T-cell (primary cell): ENCODE data around the gene GATA2. TPM values are rescaled to one million over a fixed set of nuclear protein-coding genes. Genes with fewer than 3 reads are reported as not detected.

Experiments
- ATAC-seq, 4 experiments: fragments of 200-7000 bp in 3 of 4; fragments of 150-1000 bp in 1 of 4; cut with Tn5 transposase; replicated peaks in 1 of 4; 1 replicate in 3 of 4; 2 replicates in 1 of 4; pipeline ENCODE4 v1.10.0; 2021; ENCODE audit warnings: moderate library complexity in 3 of 4, mild to moderate bottlenecking in 2 of 4, moderate number of reproducible peaks in 1 of 4
- CTCF ChIA-PET, 2 donors: fragments of 300-600 bp; sonication (Branson Sonifier 250); formaldehyde crosslinking; loops; one replicate each; lab custom pipeline; 2022; ENCODE audit warnings: antibody characterized with exemption in 2 of 2; lab: Charles Lee
- POLR2A ChIA-PET, 2 donors: fragments of 300-600 bp; sonication (Branson Sonifier 250); formaldehyde crosslinking; loops; one replicate each; lab custom pipeline; 2022; ENCODE audit warnings: antibody characterized with exemption in 2 of 2; lab: Charles Lee
- DNase-seq, 35 experiments: peaks; one replicate each; pipeline versions ENCODE4 v3.0.0 to v3.0.0-alpha.2; 2013 to 2023
- H3K27ac ChIP-seq: one replicate; pipeline ENCODE4 v1.5.1; 2013; ENCODE audit warnings: low read length
- H3K27me3 ChIP-seq, 2 experiments: replicated peaks in 1 of 2; 1 replicate in 1 of 2; 2 replicates in 1 of 2; pipeline versions ENCODE4 v1.6.1 to v1.7.0; 2013; ENCODE audit warnings: low read length in 1 of 2, mixed read lengths in 1 of 2; ENCODE audit not compliant: control insufficient read depth in 2 of 2, insufficient read depth in 2 of 2; ENCODE audit errors: extremely low read depth in 1 of 2
- H3K36me3 ChIP-seq, 2 donors: 1 replicate in 1 of 2; 2 replicates in 1 of 2; pipeline versions ENCODE4 v1.6.1 to v1.7.0; 2013; ENCODE audit warnings: low read length in 1 of 2; ENCODE audit not compliant: control insufficient read depth in 2 of 2, insufficient read depth in 1 of 2; ENCODE audit errors: extremely low read depth in 1 of 2
- H3K4me1 ChIP-seq, 2 experiments: 1 replicate in 1 of 2; 2 replicates in 1 of 2; pipeline versions ENCODE4 v1.6.1 to v1.7.0; 2013; ENCODE audit warnings: low read length in 2 of 2, mixed read lengths in 1 of 2; ENCODE audit not compliant: insufficient read depth in 2 of 2, control insufficient read depth in 1 of 2; ENCODE audit errors: extremely low read depth in 1 of 2
- H3K4me3 ChIP-seq, 2 donors: 1 replicate in 1 of 2; 2 replicates in 1 of 2; pipeline versions ENCODE4 v1.5.1 to v1.7.0; 2013; ENCODE audit warnings: mild to moderate bottlenecking in 2 of 2, low read length in 1 of 2, moderate library complexity in 1 of 2; ENCODE audit not compliant: control insufficient read depth in 1 of 2; ENCODE audit errors: extremely low read depth in 1 of 2
- H3K9me3 ChIP-seq: 2 replicates; pipeline ENCODE4 v1.7.0; 2013
- H3K27ac Mint-ChIP-seq, 2 donors: one replicate each; pipeline ENCODE4 v1.8.0; 2020 to 2021; ENCODE audit warnings: mild to moderate bottlenecking in 2 of 2, mixed read lengths in 2 of 2
- H3K27me3 Mint-ChIP-seq, 2 donors: one replicate each; pipeline ENCODE4 v1.8.0; 2021 to 2022; ENCODE audit warnings: mixed read lengths in 2 of 2
- H3K36me3 Mint-ChIP-seq: one replicate; pipeline ENCODE4 v1.8.0; 2021; ENCODE audit warnings: mixed read lengths
- H3K4me1 Mint-ChIP-seq, 3 donors: one replicate each; pipeline ENCODE4 v1.8.0; 2020 to 2022; ENCODE audit warnings: mixed read lengths in 3 of 3, mild to moderate bottlenecking in 1 of 3
- H3K4me3 Mint-ChIP-seq, 3 donors: one replicate each; pipeline ENCODE4 v1.8.0; 2020 to 2022; ENCODE audit warnings: mild to moderate bottlenecking in 3 of 3, mixed read lengths in 3 of 3, moderate library complexity in 3 of 3
- H3K9me3 Mint-ChIP-seq, 3 donors: one replicate each; pipeline ENCODE4 v1.8.0; 2020 to 2022; ENCODE audit warnings: mixed read lengths in 3 of 3
- WGBS: methylation state at CpG from one replicate; pipeline ENCODE4 v1.1.5; 2013; ENCODE audit warnings: missing lambda C conversion rate; ENCODE audit not compliant: insufficient coverage; 5-methylcytosine and 5-hydroxymethylcytosine counted together
- total RNA-seq, 35 experiments: library from RNA in 6 of 35; stranded (reverse) in 6 of 35; fragments of 120-200 nt in 1 of 35; gene quantifications; one replicate each; pipeline versions ENCODE4 v1.2.1 to v1.2.4 and lab custom pipeline; 2013 to 2026

The GATA2 gene
- total RNA-seq, 5 donors from 2014 or later (not counting 1 experiment from before 2014, with no cell fraction given): 0.98 to 4.6 (median 3.5) TPM

DNA sequence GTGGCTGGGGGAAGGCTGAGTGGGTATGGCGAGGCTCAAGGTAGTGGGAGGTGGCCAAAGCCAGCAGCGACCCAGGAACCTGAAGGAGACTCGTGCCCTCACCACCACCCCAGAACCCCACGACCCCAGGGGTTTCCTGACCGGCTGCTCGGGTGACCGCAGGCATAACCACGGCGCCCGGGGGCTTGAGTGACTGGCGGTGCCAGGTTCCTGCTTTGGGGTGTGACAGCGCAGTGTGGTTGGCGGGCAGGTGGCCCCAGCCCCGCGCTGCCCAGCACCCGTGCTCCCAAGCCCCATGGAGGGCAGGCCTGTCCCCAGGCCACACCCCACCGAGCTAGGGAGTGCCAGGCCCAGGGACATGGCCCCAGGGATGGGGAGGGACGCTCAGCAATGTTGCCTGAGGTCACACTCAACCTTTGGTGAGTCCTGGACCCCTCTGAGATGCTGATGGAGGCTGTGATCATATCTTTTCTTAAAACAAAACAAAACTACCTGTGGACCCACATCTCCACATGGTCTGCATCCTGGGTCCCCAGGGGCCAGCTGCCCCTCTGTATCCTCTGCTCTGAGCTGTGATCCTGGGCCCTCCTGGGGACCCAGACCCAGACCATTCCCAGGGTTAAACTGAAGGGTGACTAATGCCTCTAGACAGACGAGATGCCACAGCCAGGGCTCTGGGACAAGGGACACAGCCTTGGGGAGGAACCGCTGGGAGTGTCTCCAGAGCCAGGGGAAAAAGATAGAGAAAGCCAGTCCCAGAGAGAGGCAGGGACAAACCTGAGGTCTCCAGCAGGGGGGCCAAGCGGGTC lies 39.3 kb downstream of the GATA2 start:
- Histone ChIP-seq H3K36me3 (no peaks in the 10 kb centered on the region), H3K9me3 (no peaks in the 10 kb centered on the region), H3K27me3 (peaks cover 0 to 67% of the 10 kb centered on the region in 2 experiments), H3K27ac (no peak overlapping the region), H3K4me1 (peaks cover 0 to 7% of the 10 kb centered on the region in 2 experiments), H3K4me3 (no peak overlapping the region)
- no peaks in the 10 kb centered on the region for H3K36me3 Mint-ChIP-seq
- POLR2A ChIA-PET: no interaction called here
- H3K27me3 Mint-ChIP-seq: peaks cover 19 to 48% of the 10 kb centered on the region in 2 donors
- H3K9me3 Mint-ChIP-seq: peaks cover 2 to 7% (median 5%) of the 10 kb centered on the region in 3 donors
- CTCF ChIA-PET: no interaction called here
- no peak overlapping the region for H3K27ac Mint-ChIP-seq
- DNase-seq (no peak), ATAC-seq (peak in 1 of 4 experiments; percentile 26)
- H3K4me3 Mint-ChIP-seq: no peak overlapping the region
- 18% methylated on average over 17 of the region's 21 CpGs for WGBS
- H3K4me1 Mint-ChIP-seq: peaks cover 9 to 14% (median 10%) of the 10 kb centered on the region in 3 donors

DNA sequence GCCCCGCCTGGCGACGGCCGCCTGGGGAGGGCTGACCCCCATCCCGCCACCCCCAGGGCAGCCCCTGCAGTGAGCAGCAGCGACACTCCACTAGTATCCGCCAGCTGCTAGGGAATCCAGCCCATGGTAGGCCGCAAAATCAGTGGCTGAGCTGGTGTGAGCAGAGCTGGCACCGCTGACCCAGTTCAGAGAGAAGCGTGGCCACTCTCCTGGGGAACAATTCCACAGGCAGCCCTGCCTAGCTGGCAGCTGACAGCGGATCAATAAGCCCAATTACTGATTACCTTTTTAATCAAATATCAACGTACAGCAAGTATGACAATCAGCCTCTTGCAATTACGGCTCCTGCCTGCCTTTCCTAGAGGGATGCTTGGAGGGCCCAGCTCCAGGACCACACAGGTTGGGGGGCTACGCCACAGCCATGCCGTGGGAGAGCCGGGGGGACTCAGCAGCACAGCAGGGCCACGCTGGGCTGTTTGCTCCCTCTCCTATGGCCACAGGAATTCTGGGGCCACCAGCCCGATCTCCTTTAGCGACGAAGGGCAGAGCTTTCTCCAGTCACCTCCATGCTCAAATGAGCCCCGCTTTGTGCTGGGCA lies 40.2 kb downstream of the GATA2 start:
- H3K4me3 Mint-ChIP-seq: no peak overlapping the region
- WGBS: 88% methylated on average over 19 of the region's 21 CpGs

DNA sequence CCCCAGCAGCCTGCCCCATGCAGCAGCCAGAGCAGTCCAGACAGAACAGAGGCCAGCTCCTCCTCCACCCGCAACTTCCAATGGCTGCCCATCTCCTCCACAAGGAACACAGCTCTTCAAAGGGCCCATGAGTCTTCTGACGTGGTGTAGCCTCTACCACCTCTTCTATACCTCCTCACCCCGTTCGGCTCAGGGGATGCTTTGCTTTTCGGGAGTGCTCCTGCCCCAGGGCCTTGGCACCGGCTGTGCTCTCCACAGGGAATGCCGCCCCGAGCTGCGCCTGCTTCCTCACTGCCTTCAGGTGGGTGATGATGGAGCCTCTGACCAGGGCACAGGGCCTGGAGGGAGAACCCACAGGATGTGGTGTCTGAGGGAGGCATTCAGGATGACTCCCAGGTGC lies 40.9 kb downstream of the GATA2 start:
- Mint-ChIP-seq H3K36me3 (peaks cover 6% of the 10 kb centered on the region), H3K27ac (no peak overlapping the region), H3K27me3 (peaks cover 19 to 41% of the 10 kb centered on the region in 2 donors), H3K4me1 (peaks cover 23 to 29% (median 25%) of the 10 kb centered on the region in 3 donors), H3K4me3 (no peak overlapping the region), H3K9me3 (peaks cover 10 to 13% (median 10%) of the 10 kb centered on the region in 3 donors)
- CTCF ChIA-PET: interaction anchor here in 1 of 2 donors (0.6 kb wide), 1 partner anchor 273 kb away, joined by 3 read pairs; no protein-coding TSS in a partner anchor
- H3K27me3 ChIP-seq: peaks cover 0 to 58% of the 10 kb centered on the region in 2 experiments
- peaks cover 0 to 23% of the 10 kb centered on the region in 2 experiments for H3K4me1 ChIP-seq
- no peaks in the 10 kb centered on the region for H3K9me3 ChIP-seq
- ATAC-seq (no peak), DNase-seq (no peak)
- H3K4me3 ChIP-seq: no peak overlapping the region
- no peak overlapping the region for H3K27ac ChIP-seq
- POLR2A ChIA-PET: no interaction called here
- H3K36me3 ChIP-seq: no peaks in the 10 kb centered on the region
- 92% methylated on average over 6 of the region's 9 CpGs for WGBS

More for the DNA sequence above, 40.2 kb downstream of the GATA2 start:
- H3K4me3 ChIP-seq: no peak overlapping the region
- H3K9me3 Mint-ChIP-seq: peaks cover 6 to 10% (median 7%) of the 10 kb centered on the region in 3 donors
- peaks cover 19 to 45% of the 10 kb centered on the region in 2 donors for H3K27me3 Mint-ChIP-seq
- H3K4me1 ChIP-seq: peaks cover 0 to 17% of the 10 kb centered on the region in 2 experiments
- ChIA-PET POLR2A (no interaction called here), CTCF (no interaction called here)
- H3K27me3 ChIP-seq: peaks cover 0 to 63% of the 10 kb centered on the region in 2 experiments
- H3K4me1 Mint-ChIP-seq: peaks cover 17 to 22% (median 18%) of the 10 kb centered on the region in 3 donors
- H3K36me3 ChIP-seq: no peaks in the 10 kb centered on the region
- DNase-seq: no peak
- H3K36me3 Mint-ChIP-seq: peaks cover 3% of the 10 kb centered on the region
- no peak overlapping the region for H3K27ac Mint-ChIP-seq
- no peak overlapping the region for H3K27ac ChIP-seq
- no peaks in the 10 kb centered on the region for H3K9me3 ChIP-seq
- ATAC-seq: no peak

DNA sequence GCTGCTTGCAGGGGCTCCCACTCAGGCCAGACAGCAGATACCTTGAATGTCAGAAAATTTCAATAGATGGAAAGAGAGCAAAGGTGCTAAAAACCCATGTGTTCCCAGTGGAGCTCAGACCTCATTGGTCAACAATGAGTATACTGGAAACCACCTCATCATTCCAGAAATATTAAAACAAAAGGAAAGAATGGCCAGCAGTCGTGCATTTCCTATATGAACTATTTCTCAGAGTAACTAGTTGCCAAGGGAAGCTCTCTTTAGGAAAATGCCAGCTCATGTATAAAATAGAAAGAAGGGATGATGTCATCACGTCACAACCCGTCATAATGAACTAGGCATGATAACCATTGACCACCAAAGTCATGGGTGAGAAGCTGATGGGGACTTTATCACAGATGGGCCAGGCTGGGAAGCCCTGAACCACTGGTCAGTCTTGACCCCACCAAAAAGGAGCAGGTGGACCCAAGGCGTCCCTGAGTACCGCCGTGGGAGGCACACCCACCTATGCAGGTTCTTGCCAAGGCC lies 43.8 kb downstream of the GATA2 start:
- H3K36me3 ChIP-seq: no peaks in the 10 kb centered on the region
- Mint-ChIP-seq H3K4me3 (peak overlapping the region in 1 of 3 donors; percentile 64), H3K4me1 (peaks cover 27 to 32% (median 28%) of the 10 kb centered on the region in 3 donors), H3K9me3 (peaks cover 14 to 24% (median 16%) of the 10 kb centered on the region in 3 donors), H3K27ac (peak overlapping the region; percentile 69 to 94), H3K27me3 (peaks cover 3 to 19% of the 10 kb centered on the region in 2 donors), H3K36me3 (peaks cover 6% of the 10 kb centered on the region)
- H3K27ac ChIP-seq: peak overlapping the region; percentile 29
- H3K4me1 ChIP-seq: peaks cover 0 to 24% of the 10 kb centered on the region in 2 experiments
- ChIA-PET CTCF (interaction anchor here in 1 of 2 donors (1.0 kb wide), 1 partner anchor 396 kb away, joined by 3 read pairs; no protein-coding TSS in a partner anchor), POLR2A (no interaction called here)
- no peak for ATAC-seq
- peaks cover 0 to 38% of the 10 kb centered on the region in 2 experiments for H3K27me3 ChIP-seq
- no peak overlapping the region for H3K4me3 ChIP-seq
- no peaks in the 10 kb centered on the region for H3K9me3 ChIP-seq
- WGBS: 97% methylated on average over 3 of the region's 6 CpGs
- no peak for DNase-seq

DNA sequence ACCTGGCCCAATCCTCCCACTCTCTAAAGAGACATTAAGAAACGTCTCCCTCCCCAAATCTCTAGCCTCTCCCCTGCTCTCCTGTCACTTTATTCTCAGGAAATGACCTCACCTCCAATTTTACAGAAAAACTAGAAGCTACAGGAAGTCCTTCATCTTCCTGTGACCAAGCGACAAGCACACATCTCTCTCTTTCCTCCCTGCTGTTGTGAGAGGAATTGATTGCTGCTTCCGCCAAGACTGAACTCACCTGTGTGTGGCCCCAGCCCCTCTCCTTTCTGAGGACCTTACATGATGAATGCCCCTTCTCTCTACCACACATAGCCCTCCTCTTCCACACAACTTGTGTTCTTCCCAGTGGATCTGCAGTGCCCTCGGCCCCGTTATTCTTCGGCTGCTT lies 44.5 kb downstream of the GATA2 start:
- no peaks in the 10 kb centered on the region for H3K9me3 ChIP-seq
- ChIA-PET CTCF (interaction anchor here (0.5 to 1.0 kb wide), 2 partner anchors 160 to 397 kb away, joined by 3 to 4 read pairs; no protein-coding TSS in a partner anchor), POLR2A (no interaction called here)
- peaks cover 0 to 31% of the 10 kb centered on the region in 2 experiments for H3K27me3 ChIP-seq
- peak overlapping the region; percentile 29 for H3K27ac ChIP-seq
- peak overlapping the region in 2 of 3 donors; percentile 34 to 64 for H3K4me3 Mint-ChIP-seq
- H3K9me3 Mint-ChIP-seq: peaks cover 14 to 24% (median 16%) of the 10 kb centered on the region in 3 donors
- WGBS: 51% methylated on average over 5 of the region's 6 CpGs
- peak overlapping the region in 1 of 2 donors; percentile 11 for H3K4me3 ChIP-seq
- peak; percentile 67 to 91 (median 82) for ATAC-seq
- DNase-seq: peak in 20 of 35 experiments; percentile 4 to 52 (median 21)
- H3K27me3 Mint-ChIP-seq: peaks cover 3 to 15% of the 10 kb centered on the region in 2 donors
- no peaks in the 10 kb centered on the region for H3K36me3 ChIP-seq
- peak overlapping the region; percentile 69 to 94 for H3K27ac Mint-ChIP-seq
- peaks cover 6% of the 10 kb centered on the region for H3K36me3 Mint-ChIP-seq
- peaks cover 0 to 20% of the 10 kb centered on the region in 2 experiments for H3K4me1 ChIP-seq
- H3K4me1 Mint-ChIP-seq: peaks cover 27 to 32% (median 28%) of the 10 kb centered on the region in 3 donors

DNA sequence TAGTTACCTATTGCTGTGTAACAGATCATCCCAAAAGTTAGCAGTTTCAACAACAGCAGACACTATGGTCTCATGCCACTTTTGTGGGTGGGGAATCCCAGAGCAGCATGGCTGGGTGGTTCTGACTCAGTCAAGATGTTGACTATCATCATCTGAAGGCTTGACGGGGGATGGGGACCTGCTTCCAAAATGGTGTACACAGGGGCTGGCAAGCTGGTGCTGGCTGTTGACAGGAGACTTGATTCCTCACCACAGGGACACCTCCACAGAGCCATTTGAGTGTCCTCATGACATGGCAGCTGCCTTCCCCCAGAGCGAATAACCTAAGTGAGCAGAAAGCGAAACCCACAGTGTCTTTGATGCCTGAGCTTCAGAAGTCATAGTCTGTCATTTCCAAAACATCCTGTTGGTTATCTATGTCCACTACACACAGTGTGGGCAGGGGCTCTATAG lies 45.4 kb downstream of the GATA2 start:
- H3K36me3 ChIP-seq: no peaks in the 10 kb centered on the region
- peaks cover 26 to 32% (median 27%) of the 10 kb centered on the region in 3 donors for H3K4me1 Mint-ChIP-seq
- ChIA-PET CTCF (no interaction called here), POLR2A (no interaction called here)
- H3K9me3 Mint-ChIP-seq: peaks cover 14 to 24% (median 16%) of the 10 kb centered on the region in 3 donors
- H3K9me3 ChIP-seq: no peaks in the 10 kb centered on the region
- no peak overlapping the region for H3K27ac ChIP-seq
- H3K27ac Mint-ChIP-seq: peak overlapping the region in 1 of 2 donors; percentile 83
- peak in 1 of 4 experiments; percentile 13 for ATAC-seq
- H3K4me3 ChIP-seq: no peak overlapping the region
- peaks cover 3 to 11% of the 10 kb centered on the region in 2 donors for H3K27me3 Mint-ChIP-seq
- peaks cover 6% of the 10 kb centered on the region for H3K36me3 Mint-ChIP-seq
- H3K4me1 ChIP-seq: peaks cover 0 to 19% of the 10 kb centered on the region in 2 experiments
- H3K27me3 ChIP-seq: peaks cover 0 to 22% of the 10 kb centered on the region in 2 experiments
- no peak overlapping the region for H3K4me3 Mint-ChIP-seq
- WGBS: 40% methylated on average over 1 of the region's 3 CpGs
- DNase-seq: peak in 13 of 35 experiments; percentile 3 to 36 (median 12)
